Measurements from ENCODE around the gene MAPRE2. TPM values are rescaled to one million over a fixed set of nuclear protein-coding genes. Genes with fewer than 3 reads are reported as not detected.

MAPRE2 gene
- total RNA-seq, 4 donors from 2014 or later, result 22.9 to 39.2 (median 35.8) TPM

DNA sequence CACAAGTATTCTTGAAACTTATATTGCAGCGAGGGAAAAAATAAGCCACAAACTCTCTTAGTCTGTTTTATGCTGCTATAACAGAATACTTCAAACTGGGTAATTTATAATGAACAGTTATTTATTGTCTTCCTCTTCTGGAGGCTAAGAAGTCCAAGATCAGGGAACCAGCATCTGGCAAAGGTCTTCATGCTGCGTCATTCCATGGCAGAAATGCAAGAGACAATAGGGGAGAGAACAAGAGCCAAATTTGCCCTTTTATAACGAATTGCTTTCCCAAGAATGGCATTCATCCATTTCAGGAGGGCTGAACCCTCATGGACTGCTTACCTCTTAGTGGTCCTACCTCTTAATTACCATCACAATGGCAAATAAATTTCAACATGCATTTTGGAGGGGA, 46.5 kb downstream of the MAPRE2 start:
- Histone ChIP-seq H3K27ac (no peak overlapping the region), H3K4me1 (peaks cover 0 to 6% (median 3%) of the 10 kb centered on the region in 3 donors), H3K27me3 (no peaks in the 10 kb centered on the region), H3K9me3 (no peaks in the 10 kb centered on the region), H3K4me3 (no peak overlapping the region), H3K36me3 (no peaks in the 10 kb centered on the region)
- ATAC-seq, result no peak
- TF ChIP-seq POLR2AphosphoS5 (IDR thresholded peaks at IDR 0.05), result no peak
- no peak for TF ChIP-seq POLR2A (IDR thresholded peaks at IDR 0.05)
- TF ChIP-seq EP300 (IDR thresholded peaks at IDR 0.05), result no peak
- TF ChIP-seq, protein P1, sequence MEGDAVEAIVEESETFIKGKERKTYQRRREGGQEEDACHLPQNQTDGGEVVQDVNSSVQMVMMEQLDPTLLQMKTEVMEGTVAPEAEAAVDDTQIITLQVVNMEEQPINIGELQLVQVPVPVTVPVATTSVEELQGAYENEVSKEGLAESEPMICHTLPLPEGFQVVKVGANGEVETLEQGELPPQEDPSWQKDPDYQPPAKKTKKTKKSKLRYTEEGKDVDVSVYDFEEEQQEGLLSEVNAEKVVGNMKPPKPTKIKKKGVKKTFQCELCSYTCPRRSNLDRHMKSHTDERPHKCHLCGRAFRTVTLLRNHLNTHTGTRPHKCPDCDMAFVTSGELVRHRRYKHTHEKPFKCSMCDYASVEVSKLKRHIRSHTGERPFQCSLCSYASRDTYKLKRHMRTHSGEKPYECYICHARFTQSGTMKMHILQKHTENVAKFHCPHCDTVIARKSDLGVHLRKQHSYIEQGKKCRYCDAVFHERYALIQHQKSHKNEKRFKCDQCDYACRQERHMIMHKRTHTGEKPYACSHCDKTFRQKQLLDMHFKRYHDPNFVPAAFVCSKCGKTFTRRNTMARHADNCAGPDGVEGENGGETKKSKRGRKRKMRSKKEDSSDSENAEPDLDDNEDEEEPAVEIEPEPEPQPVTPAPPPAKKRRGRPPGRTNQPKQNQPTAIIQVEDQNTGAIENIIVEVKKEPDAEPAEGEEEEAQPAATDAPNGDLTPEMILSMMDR (IDR thresholded peaks at IDR 0.05), result no peak
- WGBS, 2 donors (ENCODE audit: low coverage in 1 of 2), result 87 to 96% methylated on average over 3 of the region's 3 CpGs

DNA sequence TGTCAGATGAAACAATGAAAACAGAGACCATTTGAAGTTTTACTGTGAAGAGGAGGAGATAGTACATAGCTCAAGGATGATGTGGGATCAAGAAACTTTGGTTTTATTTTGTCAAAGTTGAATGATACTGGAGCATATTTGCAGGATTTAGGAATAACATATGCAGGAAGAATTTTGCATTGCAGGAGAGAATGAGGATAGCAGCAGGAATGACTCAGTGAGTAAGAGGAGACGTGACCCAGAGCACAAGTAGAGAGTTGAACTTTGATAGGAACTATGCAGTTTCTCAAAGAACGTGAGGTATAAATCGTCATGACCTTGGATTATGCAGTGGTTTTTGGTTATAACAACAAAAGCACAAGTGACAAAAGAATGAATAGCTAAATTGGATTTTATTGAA, 47.7 kb downstream of the MAPRE2 start:
- Histone ChIP-seq H3K9me3 (no peaks in the 10 kb centered on the region), H3K27me3 (no peaks in the 10 kb centered on the region), H3K4me1 (peaks cover 0 to 6% (median 3%) of the 10 kb centered on the region in 3 donors), H3K36me3 (no peaks in the 10 kb centered on the region), H3K27ac (no peak overlapping the region), H3K4me3 (no peak overlapping the region)
- 87 to 100% methylated on average over 2 to 3 of the region's 3 CpGs for WGBS, 2 donors (ENCODE audit: low coverage in 1 of 2)
- no peak for ATAC-seq
- TF ChIP-seq EP300 (IDR thresholded peaks at IDR 0.05) (no peak), POLR2A (IDR thresholded peaks at IDR 0.05) (no peak)
- TF ChIP-seq, protein P1 (IDR thresholded peaks at IDR 0.05), result no peak

DNA sequence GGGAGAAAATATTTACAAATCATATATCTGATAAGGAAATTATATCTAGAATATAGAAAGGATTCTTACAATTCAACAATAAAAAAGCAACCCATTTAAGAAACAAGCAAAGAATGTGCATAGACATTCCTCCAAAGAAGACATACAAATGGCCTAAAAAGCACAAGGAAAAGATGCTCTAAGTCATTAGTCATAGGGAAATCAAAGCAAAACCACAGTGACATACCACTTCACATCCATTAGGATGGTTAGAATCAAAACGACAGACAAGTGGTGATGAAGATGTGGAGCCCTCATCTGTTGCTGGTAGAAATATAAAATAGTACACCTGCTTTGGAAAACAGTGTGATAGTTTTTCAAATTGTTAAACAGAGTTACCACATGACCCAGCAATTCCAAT, 48.2 kb downstream of the MAPRE2 start:
- Histone ChIP-seq H3K27me3 (no peaks in the 10 kb centered on the region), H3K27ac (no peak overlapping the region), H3K9me3 (no peaks in the 10 kb centered on the region), H3K4me3 (no peak overlapping the region), H3K4me1 (peaks cover 0 to 6% (median 3%) of the 10 kb centered on the region in 3 donors), H3K36me3 (no peaks in the 10 kb centered on the region)
- ATAC-seq, result no peak
- no peak for TF ChIP-seq EP300 (IDR thresholded peaks at IDR 0.05)
- TF ChIP-seq, protein P1 (IDR thresholded peaks at IDR 0.05), result no peak
- TF ChIP-seq POLR2AphosphoS5 (IDR thresholded peaks at IDR 0.05), result no peak
- 55 to 56% methylated on average over 1 of the region's 1 CpG for WGBS, 2 donors (ENCODE audit: low coverage in 1 of 2)

DNA sequence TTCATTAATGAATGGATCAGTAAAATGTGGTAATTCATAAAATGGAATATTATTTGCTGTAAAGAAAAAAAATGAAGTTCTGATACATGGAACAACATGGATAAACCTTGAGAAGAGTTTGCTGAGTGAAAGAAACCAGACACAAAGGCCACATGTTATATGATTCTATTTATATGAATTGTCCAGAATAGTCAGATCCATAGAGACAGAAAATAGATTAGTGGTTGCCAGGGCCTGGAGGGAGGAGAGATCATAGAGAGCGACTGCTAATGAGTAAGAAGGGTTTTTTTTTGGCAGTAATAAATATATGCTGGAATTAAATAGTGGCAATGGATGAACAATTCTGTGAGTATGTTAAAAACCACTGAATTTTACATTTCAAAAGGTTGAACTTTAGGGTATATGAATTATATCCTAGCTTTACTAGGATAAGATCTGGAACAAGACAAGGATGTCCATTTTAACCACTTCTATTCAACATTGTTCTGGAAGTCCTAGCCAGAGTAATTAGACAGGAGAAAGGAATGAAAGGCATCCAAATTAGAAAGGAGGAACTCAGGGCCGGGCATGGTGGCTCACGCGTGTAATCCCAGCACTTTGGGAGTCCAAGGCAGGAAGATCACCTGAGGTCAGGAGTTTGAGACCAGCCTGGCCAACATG, 48.8 kb downstream of the MAPRE2 start:
- WGBS, 2 donors (ENCODE audit: low coverage in 1 of 2), result 77 to 89% methylated on average over 1 to 4 of the region's 4 CpGs
- Histone ChIP-seq H3K27ac (no peak overlapping the region), H3K9me3 (no peaks in the 10 kb centered on the region), H3K4me3 (no peak overlapping the region), H3K27me3 (no peaks in the 10 kb centered on the region), H3K4me1 (peaks cover 0 to 4% (median 0%) of the 10 kb centered on the region in 3 donors), H3K36me3 (no peaks in the 10 kb centered on the region)
- ATAC-seq, result no peak
- TF ChIP-seq EP300 (IDR thresholded peaks at IDR 0.05), result no peak
- TF ChIP-seq POLR2A (IDR thresholded peaks at IDR 0.05), result no peak
- TF ChIP-seq, protein P1 (IDR thresholded peaks at IDR 0.05), result no peak
- TF ChIP-seq POLR2AphosphoS5 (IDR thresholded peaks at IDR 0.05), result no peak

DNA sequence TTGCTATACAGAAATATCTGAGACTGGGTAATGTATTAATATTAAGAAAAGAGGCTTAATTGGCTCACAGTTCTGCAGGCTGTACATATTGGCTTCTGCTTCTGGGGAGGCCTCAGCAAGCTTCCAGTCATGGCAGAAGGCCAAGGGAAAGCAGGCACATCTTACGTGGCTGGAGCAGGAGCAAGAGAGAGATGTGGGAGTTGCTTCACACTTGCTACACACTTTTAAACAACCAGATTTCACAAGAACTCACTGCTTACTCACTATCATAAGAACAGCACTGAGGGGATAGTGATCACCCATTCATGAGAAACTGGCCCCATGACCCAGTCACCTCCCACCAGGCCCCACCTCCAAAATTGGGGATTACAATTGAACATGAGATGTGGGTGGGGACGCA, 50.6 kb downstream of the MAPRE2 start:
- WGBS, 2 donors (ENCODE audit: low coverage in 1 of 2), result 78 to 100% methylated on average over 1 to 2 of the region's 2 CpGs
- no peaks in the 10 kb centered on the region for H3K27me3 ChIP-seq
- no peaks in the 10 kb centered on the region for H3K36me3 ChIP-seq
- H3K27ac ChIP-seq, result no peak overlapping the region
- H3K9me3 ChIP-seq, result no peaks in the 10 kb centered on the region
- no peak overlapping the region for H3K4me3 ChIP-seq
- TF ChIP-seq POLR2AphosphoS5 (IDR thresholded peaks at IDR 0.05) (no peak), POLR2A (IDR thresholded peaks at IDR 0.05) (no peak), EP300 (IDR thresholded peaks at IDR 0.05) (no peak)
- TF ChIP-seq, protein P1 (IDR thresholded peaks at IDR 0.05), result no peak
- H3K4me1 ChIP-seq, result no peaks in the 10 kb centered on the region
- ATAC-seq, result no peak

Data from gastroesophageal sphincter (tissue), 4 donors.